HG03175 (cell line): ENCODE results near the gene OR52E4.

ENCODE experiments used
- ATAC-seq: cut with Tn5 transposase; IDR thresholded peaks from one replicate; pipeline ENCODE4 v1.9.1; 2021; ENCODE audit warnings: mild to moderate bottlenecking, moderate library complexity; ENCODE audit not compliant: unreplicated experiment

Gene OR52E4

DNA sequence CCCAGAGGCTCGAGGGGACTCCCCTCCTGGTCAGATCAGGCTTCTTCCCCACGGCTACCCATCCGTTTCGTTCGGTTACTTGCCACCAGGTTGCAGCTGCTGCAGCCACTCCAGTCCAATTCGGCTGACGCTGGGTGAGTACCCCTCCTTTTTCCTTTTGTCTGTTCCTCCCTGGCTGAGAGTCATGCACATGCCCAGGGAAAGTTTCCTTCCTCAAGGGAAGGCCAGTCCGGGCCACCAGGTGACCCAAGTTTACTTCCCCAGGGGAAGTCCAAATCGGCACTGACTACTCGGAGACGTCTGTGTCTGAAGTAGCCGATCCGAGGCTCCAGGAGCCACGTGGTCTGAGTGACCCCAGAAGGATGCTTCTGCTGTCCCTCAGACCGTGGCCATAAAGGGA lies 48.4 kb downstream of the OR52E4 start:
- no peak for ATAC-seq

GRCh38 chr11:5929571-5930368 lies 49.3 kb downstream of the OR52E4 start:
- ATAC-seq, result no peak

- no peak for ATAC-seq
Measured at GRCh38 chr11:5930614-5931013, 50.2 kb downstream of the OR52E4 start.

DNA sequence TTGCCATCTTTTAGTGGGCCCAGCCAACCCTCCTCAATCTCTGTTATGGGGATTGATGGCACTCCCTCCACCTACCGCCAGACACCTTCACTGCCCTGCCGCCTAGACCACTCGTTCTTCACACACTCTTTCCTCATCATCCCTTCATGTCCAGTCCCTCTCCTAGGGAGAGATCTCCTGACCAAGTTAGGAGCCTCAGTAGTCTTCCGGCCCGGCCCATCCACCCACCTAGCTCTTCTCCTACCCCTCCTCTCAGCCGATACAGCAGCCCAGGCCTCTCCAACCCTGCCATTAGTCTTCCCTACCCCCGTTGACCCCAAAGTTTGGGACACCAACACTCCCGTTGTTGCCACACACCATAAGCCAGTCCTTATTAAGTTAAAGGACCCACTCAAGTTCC lies 50.6 kb downstream of the OR52E4 start:
- ATAC-seq, result no peak

GRCh38 chr11:5932671-5933070 lies 52.2 kb downstream of the OR52E4 start:
- no peak for ATAC-seq

GRCh38 chr11:5933116-5933515 lies 52.7 kb downstream of the OR52E4 start:
- ATAC-seq, result no peak
